ENCODE data around the gene TACC3. TPM values are rescaled to one million over a fixed set of nuclear protein-coding genes. Genes with fewer than 3 reads are reported as not detected.

Gene TACC3
- total RNA-seq, 1 experiment from 2014 or later = 207 TPM

GRCh38 chr4:1683736-1684505 lies 37.4 kb upstream of the TACC3 start, which contains the start of gene FAM53A (continued):
- TF ChIP-seq GABPB1 (CRISPR knock-in tag; IDR thresholded peaks at IDR 0.05) (0 out of 2 replicates have a peak, but pooled peaks have one; percentile 38), FOXJ3 (CRISPR knock-in tag; IDR thresholded peaks at IDR 0.05; ENCODE audit: borderline replicate concordance) (no peak), MYBL2 (CRISPR knock-in tag; IDR thresholded peaks at IDR 0.05) (no peak; the same call in 1 of the 2 replicates), FOXK1 (CRISPR knock-in tag; IDR thresholded peaks at IDR 0.05) (0 out of 2 replicates have a peak, but pooled peaks have one; percentile 65), IRF1 (CRISPR knock-in tag; IDR thresholded peaks at IDR 0.05) (peak; percentile 72; the same call in 1 of the 2 replicates), NFYB (CRISPR knock-in tag; conservative IDR thresholded peaks at IDR 0.05; ENCODE audit: low read depth) (peak; percentile 25; the same call in 1 of the 2 replicates), ZNF263 (CRISPR knock-in tag; IDR thresholded peaks at IDR 0.05; ENCODE audit: low read depth) (no peak), HMGXB4 (CRISPR knock-in tag; IDR thresholded peaks at IDR 0.05) (peak; percentile 83; the same call in 1 of the 2 replicates), MLX (CRISPR knock-in tag; IDR thresholded peaks at IDR 0.05) (no peak), E2F5 (CRISPR knock-in tag; IDR thresholded peaks at IDR 0.05) (no peak; the same call in none of the 2 replicates), ZNF232 (CRISPR knock-in tag; IDR thresholded peaks at IDR 0.05) (peak; percentile 80; the same call in 1 of the 2 replicates), ETV6 (CRISPR knock-in tag; IDR thresholded peaks at IDR 0.05) (peak; percentile 83; the same call in 1 of the 2 replicates), ZNF138 (CRISPR knock-in tag; conservative IDR thresholded peaks at IDR 0.05) (no peak), RELA (CRISPR knock-in tag; IDR thresholded peaks at IDR 0.05; ENCODE audit: borderline replicate concordance) (0 out of 2 replicates have a peak, but pooled peaks have one; percentile 63), ERG (CRISPR knock-in tag; IDR thresholded peaks at IDR 0.05) (no peak), ZNF671 (CRISPR knock-in tag; IDR thresholded peaks at IDR 0.05) (no peak), ZNF219 (CRISPR knock-in tag; IDR thresholded peaks at IDR 0.05; ENCODE audit: borderline replicate concordance) (peak; percentile 51; the same call in 1 of the 2 replicates), PRRX2 (CRISPR knock-in tag; IDR thresholded peaks at IDR 0.05) (no peak), ZNF317 (CRISPR knock-in tag; IDR thresholded peaks at IDR 0.05; ENCODE audit: borderline replicate concordance, low read depth) (0 out of 2 replicates have a peak, but pooled peaks have one; percentile 19), ESRRA (CRISPR knock-in tag; IDR thresholded peaks at IDR 0.05; ENCODE audit: borderline replicate concordance) (0 out of 2 replicates have a peak, but pooled peaks have one; percentile 77), ZNF416 (CRISPR knock-in tag; IDR thresholded peaks at IDR 0.05) (no peak), ZNF425 (CRISPR knock-in tag; conservative IDR thresholded peaks at IDR 0.05) (no peak), ZNF532 (CRISPR knock-in tag; IDR thresholded peaks at IDR 0.05; ENCODE audit: borderline replicate concordance) (no peak), SOX15 (CRISPR knock-in tag; IDR thresholded peaks at IDR 0.05) (no peak)

Measured in WTC11 (cell line).